Mesendoderm (in vitro differentiated cells): ENCODE data around the gene USP37. TPM values are rescaled to one million over a fixed set of nuclear protein-coding genes. Genes with fewer than 3 reads are reported as not detected.

Experiments used
- DNase-seq: peaks from one replicate; pipeline ENCODE4 v3.0.0; 2013
- H2AK5ac ChIP-seq: 2 replicates; pipeline ENCODE4 v1.6.1; 2013; ENCODE audit warnings: low read length, inconsistent platforms
- H2BK120ac ChIP-seq: 2 replicates; pipeline ENCODE4 v1.6.1; 2013; ENCODE audit warnings: low read depth, mild to moderate bottlenecking, low read length, moderate library complexity, mixed read lengths
- H2BK15ac ChIP-seq: replicated peaks from 2 replicates; pipeline ENCODE4 v1.6.1; 2013; ENCODE audit warnings: low read depth, mild to moderate bottlenecking, moderate library complexity
- H2BK5ac ChIP-seq: 2 replicates; pipeline ENCODE4 v1.6.1; 2013; ENCODE audit warnings: low read length, inconsistent platforms
- H3K18ac ChIP-seq: 2 replicates; pipeline ENCODE4 v1.6.1; 2013; ENCODE audit warnings: mild to moderate bottlenecking, low read length, mixed read lengths
- H3K23ac ChIP-seq: one replicate; pipeline ENCODE4 v1.6.1; 2013; ENCODE audit warnings: low read length
- H3K27ac ChIP-seq: 2 replicates; pipeline ENCODE4 v1.5.1; 2013; ENCODE audit warnings: low read depth, mild to moderate bottlenecking, inconsistent platforms, low read length, moderate library complexity
- H3K27me3 ChIP-seq: 2 replicates; pipeline ENCODE4 v1.6.1; 2013; ENCODE audit warnings: low read length, control low read depth, mild to moderate bottlenecking, inconsistent platforms; ENCODE audit not compliant: insufficient read depth, poor library complexity
- H3K36me3 ChIP-seq: 2 replicates; pipeline ENCODE4 v1.6.1; 2013; ENCODE audit warnings: low read length, inconsistent platforms; ENCODE audit not compliant: control insufficient read depth, insufficient read depth
- H3K4ac ChIP-seq: one replicate; pipeline ENCODE4 v1.6.1; 2013; ENCODE audit warnings: low read depth, mild to moderate bottlenecking, low read length, moderate library complexity
- H3K4me1 ChIP-seq: 2 replicates; pipeline ENCODE4 v1.6.1; 2013; ENCODE audit warnings: low read depth, low read length, inconsistent platforms; ENCODE audit not compliant: control insufficient read depth
- H3K4me2 ChIP-seq: 2 replicates; pipeline ENCODE4 v1.6.1; 2013; ENCODE audit warnings: low read length
- H3K4me3 ChIP-seq: 2 replicates; pipeline ENCODE4 v1.5.1; 2013; ENCODE audit warnings: mild to moderate bottlenecking, low read length
- H3K56ac ChIP-seq: one replicate; pipeline ENCODE4 v1.6.1; 2013; ENCODE audit warnings: low read length
- H3K79me1 ChIP-seq: 2 replicates; pipeline ENCODE4 v1.6.1; 2013; ENCODE audit warnings: low read length, inconsistent platforms
- H3K79me2 ChIP-seq: 2 replicates; pipeline ENCODE4 v1.6.1; 2013; ENCODE audit warnings: mild to moderate bottlenecking, low read length; ENCODE audit not compliant: control insufficient read depth, insufficient read depth
- H3K9ac ChIP-seq: 2 replicates; pipeline ENCODE4 v1.6.1; 2013; ENCODE audit warnings: low read length, inconsistent platforms
- H4K5ac ChIP-seq: one replicate; pipeline ENCODE4 v1.6.1; 2013; ENCODE audit warnings: low read length
- H4K8ac ChIP-seq: one replicate; pipeline ENCODE4 v1.6.1; 2013; ENCODE audit warnings: low read depth, mild to moderate bottlenecking, control low read depth, low read length, moderate library complexity
- WGBS: extraction: QIAGEN DNeasy Blood & Tissue Kit; methylation state at CpG from one replicate; pipeline ENCODE4 v1.1.7; 2013; ENCODE audit warnings: low lambda C conversion rate, missing lambda C conversion rate; ENCODE audit not compliant: insufficient coverage; ENCODE audit errors: extremely low coverage; 5-methylcytosine and 5-hydroxymethylcytosine counted together
- polyA plus RNA-seq, 2 experiments: library from polyadenylated mRNA; stranded (reverse); fragments of 200-250 nt; gene quantifications; one replicate each; pipeline ENCODE4 v1.2.3, GENCODE V29; 2013

The USP37 gene, protein sequence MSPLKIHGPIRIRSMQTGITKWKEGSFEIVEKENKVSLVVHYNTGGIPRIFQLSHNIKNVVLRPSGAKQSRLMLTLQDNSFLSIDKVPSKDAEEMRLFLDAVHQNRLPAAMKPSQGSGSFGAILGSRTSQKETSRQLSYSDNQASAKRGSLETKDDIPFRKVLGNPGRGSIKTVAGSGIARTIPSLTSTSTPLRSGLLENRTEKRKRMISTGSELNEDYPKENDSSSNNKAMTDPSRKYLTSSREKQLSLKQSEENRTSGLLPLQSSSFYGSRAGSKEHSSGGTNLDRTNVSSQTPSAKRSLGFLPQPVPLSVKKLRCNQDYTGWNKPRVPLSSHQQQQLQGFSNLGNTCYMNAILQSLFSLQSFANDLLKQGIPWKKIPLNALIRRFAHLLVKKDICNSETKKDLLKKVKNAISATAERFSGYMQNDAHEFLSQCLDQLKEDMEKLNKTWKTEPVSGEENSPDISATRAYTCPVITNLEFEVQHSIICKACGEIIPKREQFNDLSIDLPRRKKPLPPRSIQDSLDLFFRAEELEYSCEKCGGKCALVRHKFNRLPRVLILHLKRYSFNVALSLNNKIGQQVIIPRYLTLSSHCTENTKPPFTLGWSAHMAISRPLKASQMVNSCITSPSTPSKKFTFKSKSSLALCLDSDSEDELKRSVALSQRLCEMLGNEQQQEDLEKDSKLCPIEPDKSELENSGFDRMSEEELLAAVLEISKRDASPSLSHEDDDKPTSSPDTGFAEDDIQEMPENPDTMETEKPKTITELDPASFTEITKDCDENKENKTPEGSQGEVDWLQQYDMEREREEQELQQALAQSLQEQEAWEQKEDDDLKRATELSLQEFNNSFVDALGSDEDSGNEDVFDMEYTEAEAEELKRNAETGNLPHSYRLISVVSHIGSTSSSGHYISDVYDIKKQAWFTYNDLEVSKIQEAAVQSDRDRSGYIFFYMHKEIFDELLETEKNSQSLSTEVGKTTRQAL
- 8.7 TPM for polyA plus RNA-seq (2013, experiment 1 of 2)
- polyA plus RNA-seq (2013, experiment 2 of 2), result 10.3 TPM

DNA sequence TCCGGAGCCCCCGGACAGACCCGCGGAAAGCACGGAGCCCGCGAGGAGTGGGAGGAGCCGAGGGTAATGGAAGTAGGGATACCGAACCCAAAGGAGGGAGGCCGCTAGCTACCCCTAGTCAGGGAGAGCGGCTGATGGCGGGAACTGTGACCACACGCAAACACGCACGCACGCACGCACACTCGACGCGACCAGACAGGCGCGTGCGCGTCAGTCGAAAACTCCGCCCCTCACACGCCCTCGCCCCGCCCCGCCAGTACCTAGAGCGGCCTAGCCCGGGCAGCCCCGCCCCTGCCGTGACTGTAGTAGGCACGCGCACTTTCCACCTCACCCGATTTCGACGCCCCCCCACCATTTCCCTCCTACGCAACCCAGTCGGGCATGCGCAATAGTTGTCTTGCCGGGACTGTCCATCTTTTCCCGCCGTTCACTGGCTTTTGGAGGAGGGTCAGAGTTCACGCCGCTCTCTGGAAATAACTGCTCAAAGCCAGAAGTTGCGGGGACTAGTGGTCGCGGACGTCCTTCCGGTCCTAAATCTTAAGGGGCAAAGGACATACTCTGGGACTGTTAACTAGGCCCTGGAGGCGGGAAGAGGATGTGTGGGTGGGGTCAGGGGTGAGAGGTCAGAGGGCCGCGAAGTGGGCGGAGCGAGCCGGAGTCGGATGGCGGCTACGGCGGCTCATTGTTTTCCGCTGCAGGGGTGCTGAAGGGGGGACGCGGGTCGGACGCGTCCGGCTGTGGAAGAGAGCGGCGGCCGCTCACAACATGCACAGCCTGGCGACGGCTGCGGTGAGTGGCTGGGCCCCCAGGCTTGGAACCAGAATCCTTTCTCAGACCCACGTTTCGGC is at the start of gene USP37, which contains the start of gene CNOT9:
USP37 (minus strand) TSS at position 162 of the 848 bp plus-strand sequence. CDS start 9,698 bp downstream, outside the sequence.
CNOT9 (plus strand) TSS at position 650 of the 848 bp plus-strand sequence; CDS start at position 766, 116 bp downstream.
- no peak within 1 kb of the TSS for H3K4ac ChIP-seq
- H4K5ac ChIP-seq, result no peak within 1 kb of the TSS
- H2BK120ac ChIP-seq, result peak within 1 kb of the TSS; percentile 86
- DNase-seq, result peak; percentile 99
- H3K36me3 ChIP-seq, result no peaks in the 10 kb centered on the region
- H3K27ac ChIP-seq, result peak within 1 kb of the TSS; percentile 98
- H2BK15ac ChIP-seq, result no peak within 1 kb of the TSS
- peak within 1 kb of the TSS; percentile 88 for H3K4me3 ChIP-seq
- no peak within 1 kb of the TSS for H4K8ac ChIP-seq
- peak within 1 kb of the TSS; percentile 2 for H2AK5ac ChIP-seq
- no peak within 1 kb of the TSS for H3K23ac ChIP-seq
- WGBS, result no CpG with 5 or more reads among the region's 77 CpGs
- no peaks in the 10 kb centered on the region for H3K27me3 ChIP-seq
- peaks cover 3% of the 10 kb centered on the region for H3K4me1 ChIP-seq
- peak within 1 kb of the TSS; percentile 87 for H3K4me2 ChIP-seq
- peaks cover 58% of the 10 kb centered on the region for H3K79me2 ChIP-seq
- peak within 1 kb of the TSS; percentile 93 for H2BK5ac ChIP-seq
- H3K18ac ChIP-seq, result peak within 1 kb of the TSS; percentile 96
- peaks cover 8% of the 10 kb centered on the region for H3K79me1 ChIP-seq
- H3K56ac ChIP-seq, result peak within 1 kb of the TSS; percentile 95
- peak within 1 kb of the TSS; percentile 94 for H3K9ac ChIP-seq

- H3K9ac ChIP-seq, result no peak overlapping the region
- no peak overlapping the region for H2BK120ac ChIP-seq
- no peak overlapping the region for H3K4me2 ChIP-seq
- H3K79me2 ChIP-seq, result no peaks in the 10 kb centered on the region
- no peaks in the 10 kb centered on the region for H3K79me1 ChIP-seq
- H2BK15ac ChIP-seq, result no peak overlapping the region
- H3K23ac ChIP-seq, result no peak overlapping the region
- no peaks in the 10 kb centered on the region for H3K36me3 ChIP-seq
- H3K4me3 ChIP-seq, result no peak overlapping the region
- H4K5ac ChIP-seq, result no peak overlapping the region
- H3K4me1 ChIP-seq, result no peaks in the 10 kb centered on the region
- H3K56ac ChIP-seq, result no peak overlapping the region
- no peak overlapping the region for H3K27ac ChIP-seq
- WGBS, result no CpG with 5 or more reads among the region's 6 CpGs
- no peak overlapping the region for H2BK5ac ChIP-seq
- H3K18ac ChIP-seq, result no peak overlapping the region
- DNase-seq, result no peak
- no peak overlapping the region for H4K8ac ChIP-seq
- H3K4ac ChIP-seq, result no peak overlapping the region
- H2AK5ac ChIP-seq, result no peak overlapping the region
- no peaks in the 10 kb centered on the region for H3K27me3 ChIP-seq
Observed at GRCh38 chr2:218615868-218616315, 47.7 kb upstream of the USP37 start.

GRCh38 chr2:218607436-218608115 is 39.4 kb upstream of the USP37 start, which contains the start of gene PLCD4:
TSS of gene PLCD4 (plus strand) at chr2:218607899. CDS start at chr2:218615740, 7,841 bp downstream.
- Histone ChIP-seq H3K79me2 (no peaks in the 10 kb centered on the region), H3K23ac (no peak within 1 kb of the TSS), H2AK5ac (no peak within 1 kb of the TSS), H3K4me2 (no peak within 1 kb of the TSS), H3K4me3 (no peak within 1 kb of the TSS), H4K8ac (no peak within 1 kb of the TSS), H3K27ac (no peak within 1 kb of the TSS), H3K4ac (no peak within 1 kb of the TSS), H3K4me1 (no peaks in the 10 kb centered on the region), H3K9ac (no peak within 1 kb of the TSS), H3K79me1 (no peaks in the 10 kb centered on the region), H3K18ac (no peak within 1 kb of the TSS), H2BK120ac (no peak within 1 kb of the TSS), H3K27me3 (no peaks in the 10 kb centered on the region), H4K5ac (no peak within 1 kb of the TSS), H2BK5ac (no peak within 1 kb of the TSS), H2BK15ac (no peak within 1 kb of the TSS), H3K36me3 (no peaks in the 10 kb centered on the region), H3K56ac (no peak within 1 kb of the TSS)
- DNase-seq, result peak; percentile 40
- WGBS, result 100% methylated on average over 1 of the region's 8 CpGs

GRCh38 chr2:218605432-218605831 is 37.3 kb upstream of the USP37 start:
- Histone ChIP-seq H3K79me1 (no peaks in the 10 kb centered on the region), H3K4me2 (no peak overlapping the region), H2BK120ac (no peak overlapping the region), H4K8ac (no peak overlapping the region), H3K79me2 (no peaks in the 10 kb centered on the region), H3K56ac (no peak overlapping the region), H3K36me3 (no peaks in the 10 kb centered on the region), H3K27me3 (no peaks in the 10 kb centered on the region), H4K5ac (no peak overlapping the region), H3K4ac (no peak overlapping the region), H3K23ac (no peak overlapping the region), H2BK15ac (no peak overlapping the region), H2AK5ac (no peak overlapping the region), H3K27ac (no peak overlapping the region), H3K9ac (no peak overlapping the region), H2BK5ac (no peak overlapping the region), H3K4me1 (no peaks in the 10 kb centered on the region), H3K4me3 (no peak overlapping the region), H3K18ac (no peak overlapping the region)
- DNase-seq, result no peak
- no CpG with 5 or more reads among the region's 2 CpGs for WGBS
